HG03520 (cell line): Measurements from ENCODE around the gene ATP2B3.
A peak's percentile ranks its signal among the peaks of the same experiment; 100 is the strongest.

Source experiments
- ATAC-seq: cut with Tn5 transposase; IDR thresholded peaks from one replicate; pipeline ENCODE4 v1.9.1; 2021; ENCODE audit warnings: mild to moderate bottlenecking, moderate library complexity; ENCODE audit not compliant: unreplicated experiment

ATP2B3 gene

DNA sequence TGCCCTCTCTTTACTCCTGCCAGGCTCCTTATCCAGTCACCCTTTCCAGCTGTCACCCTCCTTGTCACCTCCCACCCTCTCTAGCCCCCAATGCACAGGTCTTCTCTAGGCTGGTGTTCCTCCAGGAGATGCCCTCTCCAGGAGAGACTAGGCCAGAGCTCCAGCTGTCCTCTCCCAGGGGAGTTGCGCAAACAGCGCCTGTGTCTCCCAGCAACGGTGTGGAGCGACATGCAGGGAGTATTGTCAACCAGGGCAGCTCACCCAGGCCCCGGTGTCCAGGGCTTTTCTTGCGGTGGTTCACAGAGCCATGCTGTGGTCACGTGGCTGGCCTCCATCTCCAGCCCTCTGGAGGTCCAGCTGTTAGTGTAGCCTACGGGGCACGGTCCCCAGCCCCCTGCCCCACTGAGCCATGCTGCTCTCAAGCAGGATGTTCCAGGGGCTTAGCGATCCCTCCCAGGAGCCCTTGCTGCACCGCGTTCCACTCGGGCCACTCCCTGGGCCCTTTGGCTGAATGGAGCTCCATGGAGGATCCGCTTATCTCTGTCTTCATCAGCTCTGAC lies 46.7 kb downstream of the ATP2B3 start:
- no peak for ATAC-seq

DNA sequence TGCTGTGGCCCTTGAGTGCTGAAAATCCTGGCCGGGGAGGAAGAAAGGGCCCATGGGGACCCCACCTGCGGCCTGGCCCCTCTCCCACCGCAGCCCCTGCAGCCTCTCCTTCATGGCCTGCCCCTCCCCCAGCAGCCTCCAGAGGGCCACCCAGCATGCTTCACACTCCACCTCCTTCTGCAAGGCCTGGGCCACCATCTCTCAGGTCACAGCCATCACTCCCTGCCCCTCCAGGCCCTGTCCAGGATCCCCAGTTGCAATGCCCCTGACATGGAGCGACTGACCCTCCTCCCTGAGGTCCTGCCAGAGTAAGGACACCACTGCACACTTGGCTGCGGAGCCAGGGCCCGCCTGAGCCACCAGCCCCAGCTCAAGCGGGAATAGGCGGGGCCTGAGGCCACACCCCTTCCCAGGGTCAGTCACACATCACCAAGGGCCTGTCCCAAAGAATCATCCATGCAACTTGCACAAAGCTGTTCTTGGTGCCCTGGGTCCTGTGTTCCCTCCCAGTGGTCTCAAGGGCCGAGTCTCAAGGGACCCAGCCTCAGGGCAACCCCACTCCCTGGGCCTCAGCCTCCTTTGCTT lies 48.6 kb downstream of the ATP2B3 start:
- no peak for ATAC-seq

DNA sequence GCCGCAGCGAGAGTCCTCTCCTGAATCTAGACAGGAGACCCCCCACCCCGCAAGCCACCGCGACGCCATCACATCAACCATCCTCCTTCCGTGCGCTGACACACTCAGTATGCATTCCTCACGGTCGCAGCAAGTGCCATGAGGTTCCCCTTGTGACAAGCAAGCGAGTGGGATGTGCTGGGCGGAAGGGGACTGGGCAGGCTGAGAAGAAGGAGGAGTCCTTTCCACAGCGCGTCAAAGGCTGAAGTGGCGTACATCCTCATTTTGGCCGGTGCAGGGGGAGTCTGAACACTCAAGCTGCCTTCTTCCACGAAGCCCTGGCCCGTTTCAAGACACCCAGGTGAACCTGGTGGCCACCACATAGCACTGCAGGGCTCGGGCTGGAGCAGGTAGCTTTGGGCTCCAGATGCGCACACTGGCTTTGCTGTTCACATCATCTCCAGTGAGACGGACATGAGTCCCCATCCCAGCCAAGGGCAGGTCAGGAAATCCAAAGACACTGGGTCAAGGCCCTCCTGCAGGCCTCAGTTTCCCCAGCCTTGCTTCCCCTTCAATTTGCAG lies 51.1 kb downstream of the ATP2B3 start:
- no peak for ATAC-seq

DNA sequence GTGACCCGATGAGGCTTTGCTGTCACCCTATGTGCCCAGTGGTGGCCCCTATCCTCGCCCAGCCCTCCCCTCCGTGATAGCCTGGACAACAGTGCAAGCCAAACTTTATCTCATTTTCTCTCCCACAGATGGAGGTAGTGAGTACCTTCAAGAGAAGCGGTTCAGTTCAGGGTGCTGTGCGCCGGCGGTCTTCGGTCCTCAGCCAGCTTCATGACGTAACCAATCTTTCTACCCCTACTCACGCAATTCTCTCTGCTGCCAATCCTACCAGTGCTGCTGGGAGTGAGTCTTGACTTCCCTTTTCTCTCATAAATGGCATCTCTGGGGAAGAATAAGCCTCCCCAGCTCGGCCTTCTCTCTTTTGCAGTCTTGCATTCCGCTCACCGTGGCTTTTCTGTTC lies 52.0 kb downstream of the ATP2B3 start:
- no peak for ATAC-seq

GRCh38 chrX:153571534-153571908 lies 54.1 kb downstream of the ATP2B3 start:
- ATAC-seq, result no peak

- ATAC-seq, result no peak
Measured at GRCh38 chrX:153572601-153573000, 55.2 kb downstream of the ATP2B3 start.

DNA sequence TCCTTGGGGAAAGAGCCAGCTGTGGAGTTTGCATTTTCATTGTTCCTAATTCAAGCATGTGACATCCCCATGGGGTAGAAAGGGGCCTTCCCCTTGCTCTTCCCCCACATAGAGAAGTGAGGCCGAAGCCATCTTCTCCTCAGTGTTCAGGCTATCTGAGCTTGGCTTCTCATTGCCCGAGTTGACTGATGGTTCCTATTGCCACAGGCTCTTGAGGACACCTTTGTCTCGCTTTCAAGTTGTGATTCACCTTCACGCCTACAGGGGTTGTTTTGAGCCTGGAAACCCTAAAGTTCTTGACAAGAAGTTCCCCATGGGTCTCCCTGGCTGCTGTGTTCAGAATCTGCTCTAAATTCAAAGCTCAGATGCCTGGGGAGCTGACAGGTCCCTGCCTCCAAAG lies 56.5 kb downstream of the ATP2B3 start:
- ATAC-seq, result no peak

GRCh38 chrX:153576239-153576870 lies 58.9 kb downstream of the ATP2B3 start:
- ATAC-seq, result no peak

DNA sequence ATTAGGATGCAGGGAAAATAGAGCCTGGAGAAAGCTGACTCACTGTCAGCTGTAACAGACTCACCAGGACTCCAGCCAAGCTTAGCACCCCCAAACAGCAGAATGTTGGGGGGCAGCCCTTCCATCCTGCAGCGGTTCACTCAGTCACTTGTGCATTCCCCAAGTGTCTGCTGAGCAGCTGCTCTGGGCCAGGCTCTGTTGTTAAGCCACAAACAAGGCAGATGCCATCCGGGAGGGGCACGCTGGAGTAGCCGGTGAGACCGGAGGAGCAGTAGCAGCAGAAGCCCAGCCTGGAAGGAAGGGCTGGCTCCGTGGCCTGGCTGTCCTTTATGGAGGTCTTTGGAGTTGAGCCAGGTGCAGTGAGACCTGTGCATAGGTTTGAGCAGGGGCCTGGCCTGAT lies 59.5 kb downstream of the ATP2B3 start:
- no peak for ATAC-seq

DNA sequence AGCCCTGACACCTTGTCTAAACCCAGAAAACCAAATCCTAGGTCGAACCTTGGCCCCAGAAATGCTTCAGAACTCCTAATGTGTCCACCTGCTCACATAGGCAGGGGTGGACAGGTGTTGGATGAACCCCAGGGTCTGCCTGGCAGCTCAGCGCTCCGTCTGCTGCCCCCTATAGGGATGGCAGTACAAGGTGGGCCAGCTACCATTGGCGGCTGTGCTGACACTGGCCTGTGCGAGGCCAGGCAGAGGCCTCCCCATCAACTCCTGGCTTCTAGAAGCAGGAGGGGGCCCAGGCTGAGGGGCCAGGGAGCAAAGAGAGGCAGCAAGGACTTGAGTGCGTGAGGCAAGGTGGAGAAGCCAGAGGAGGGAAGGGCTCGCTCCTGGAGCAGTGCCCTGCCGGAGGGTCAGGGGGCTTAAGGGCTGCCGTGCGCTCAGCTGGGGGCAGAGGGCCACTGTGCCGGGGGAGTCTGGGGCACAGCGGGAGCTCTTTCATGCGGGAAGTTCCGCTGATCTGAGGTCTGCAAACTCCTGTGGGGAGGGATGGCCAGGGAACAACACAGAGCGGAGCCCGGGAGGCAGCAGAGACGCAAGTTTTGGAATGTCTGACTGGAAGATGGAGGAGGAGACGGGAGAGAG lies 60.9 kb downstream of the ATP2B3 start:
- ATAC-seq, result no peak

GRCh38 chrX:153578889-153579288 lies 61.4 kb downstream of the ATP2B3 start:
- no peak for ATAC-seq

- no peak for ATAC-seq
Measured at GRCh38 chrX:153580700-153581386, 63.4 kb downstream of the ATP2B3 start.

GRCh38 chrX:153582896-153583295 lies 65.5 kb downstream of the ATP2B3 start:
- ATAC-seq, result peak; percentile 96

DNA sequence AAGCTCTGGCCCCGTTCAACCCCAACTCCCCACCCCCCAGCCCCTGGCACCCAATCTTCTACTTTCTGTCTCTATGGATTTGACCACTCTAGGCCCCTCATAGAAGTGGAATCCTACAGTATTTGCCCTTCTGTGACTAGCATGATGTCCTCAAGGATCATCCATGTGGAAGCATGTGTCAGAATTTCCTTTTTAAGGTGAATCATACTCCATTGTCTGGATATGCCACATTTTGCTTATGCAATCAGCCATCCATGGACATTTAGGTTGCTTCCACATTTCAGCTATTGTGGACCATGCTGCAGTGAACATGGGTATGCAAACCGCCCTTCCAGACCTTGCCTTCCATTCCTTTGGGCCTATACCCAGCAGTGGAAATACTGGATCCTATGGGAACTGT lies 66.0 kb downstream of the ATP2B3 start:
- no peak for ATAC-seq

- ATAC-seq, result no peak
Measured at GRCh38 chrX:153585827-153586226, 68.4 kb downstream of the ATP2B3 start.

- ATAC-seq, result no peak
Measured at GRCh38 chrX:153587342-153587741, 69.9 kb downstream of the ATP2B3 start.

DNA sequence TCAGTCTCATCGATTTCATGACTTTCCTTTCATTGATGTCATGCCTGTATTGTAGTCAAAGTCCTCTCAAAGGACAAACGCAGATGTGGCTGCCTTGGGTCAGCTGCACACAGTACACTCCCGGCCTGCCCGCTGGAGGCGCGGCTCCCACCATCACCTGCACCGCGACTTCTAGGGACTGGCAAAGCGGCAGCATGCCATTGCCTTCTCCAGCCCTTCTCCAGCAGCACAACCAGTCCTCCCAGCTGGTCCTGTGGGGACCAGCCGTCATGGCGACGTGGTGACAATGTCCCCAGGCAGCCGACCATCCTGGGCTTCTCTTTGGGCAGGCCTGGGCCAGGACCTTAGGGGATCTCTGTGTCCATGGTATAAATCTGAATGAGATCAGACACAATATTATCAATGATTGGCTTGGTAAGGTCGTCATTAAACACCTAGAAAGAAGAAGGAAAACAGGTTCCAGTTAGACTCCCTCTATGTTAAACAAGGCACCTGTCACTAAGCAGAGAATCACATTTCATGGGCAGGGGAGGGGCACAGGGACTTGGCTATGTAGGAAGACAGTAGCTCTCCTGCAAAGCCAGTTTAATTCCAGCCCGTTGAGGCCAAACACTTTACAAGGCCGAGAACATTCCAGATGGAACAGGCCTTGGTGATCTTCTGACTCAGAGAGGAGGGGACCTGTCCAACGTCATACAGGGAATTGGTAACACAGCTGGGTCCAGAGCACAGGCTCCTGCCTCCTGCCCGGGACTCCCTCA lies 70.8 kb downstream of the ATP2B3 start:
- ATAC-seq, result no peak

DNA sequence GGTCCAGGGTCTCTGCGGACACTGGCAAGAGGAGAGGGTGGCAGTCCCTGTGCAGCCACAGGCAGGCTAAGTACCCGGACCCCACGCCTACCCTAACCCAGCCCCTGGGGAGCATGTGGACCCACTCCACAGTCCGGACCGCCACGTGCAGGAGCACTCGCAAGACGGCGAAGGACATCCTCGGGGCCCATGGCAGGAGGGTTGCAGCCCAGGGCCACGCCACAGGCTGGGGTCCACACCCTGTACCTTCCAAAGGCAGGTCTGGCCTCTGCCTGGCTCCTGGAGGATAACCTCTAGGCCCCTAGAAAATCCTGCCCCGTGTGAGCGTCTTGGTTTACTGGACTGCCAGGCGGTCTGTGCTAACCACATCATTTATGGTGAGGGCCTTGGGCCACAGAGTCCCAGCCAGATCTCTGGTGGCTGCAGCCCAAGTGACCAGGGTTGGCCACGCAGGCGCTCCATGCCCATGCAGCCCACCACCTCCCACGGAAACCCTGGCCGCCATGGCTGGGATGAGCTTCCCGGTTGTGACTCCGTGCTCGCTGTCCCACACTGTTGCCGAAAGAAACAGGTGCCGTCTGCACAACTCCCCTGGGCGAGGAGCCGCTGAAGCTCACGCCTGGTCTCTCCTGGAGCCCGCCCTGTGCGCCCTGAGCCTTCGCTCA lies 71.5 kb downstream of the ATP2B3 start:
- no peak for ATAC-seq

GRCh38 chrX:153590961-153591956 lies 73.8 kb downstream of the ATP2B3 start:
- ATAC-seq, result no peak
